NK-92 (cell line): ENCODE data around the gene RHBDD3.

Experiments
- DNase-seq: peaks from one replicate; lab custom pipeline; 2025; ENCODE audit not compliant: unreplicated experiment; lab: John Stamatoyannopoulos, UW

Gene RHBDD3

DNA sequence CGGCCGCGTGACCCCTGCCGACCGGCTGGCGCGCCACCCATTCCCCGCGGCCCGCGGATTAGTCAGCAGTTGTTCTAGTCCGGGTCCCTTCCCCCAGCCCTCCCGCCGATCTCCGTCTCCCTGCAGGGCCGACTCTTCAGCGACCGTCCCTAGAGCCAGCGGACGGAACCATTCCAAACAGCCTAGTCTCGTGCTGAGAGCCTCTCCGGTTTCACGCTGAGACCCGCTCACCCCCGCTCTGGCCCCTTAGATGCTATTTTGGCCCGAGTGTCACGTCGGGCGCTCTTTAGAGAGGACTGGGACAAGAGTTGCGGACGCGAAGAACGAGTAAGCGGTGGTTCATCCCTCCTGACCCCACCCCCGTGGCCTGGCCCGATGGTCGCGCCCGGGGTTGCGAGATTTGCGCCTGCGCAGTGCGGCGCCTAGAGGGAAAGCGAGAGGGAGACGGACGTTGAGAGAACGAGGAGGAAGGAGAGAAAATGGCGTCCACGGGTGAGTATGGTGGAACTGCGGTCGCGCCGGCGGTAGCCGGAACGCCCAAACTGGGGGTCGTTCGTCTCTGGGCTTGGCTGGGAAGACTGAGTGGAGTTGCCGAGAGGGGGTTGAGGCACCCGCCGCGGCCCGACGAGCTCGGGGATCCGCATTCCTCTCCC lies at the start of gene RHBDD3, which contains the start of gene EWSR1:
Gene RHBDD3, minus strand, starts transcription at position 124 of the 653 bp plus-strand sequence. CDS start 2,355 bp downstream, outside the sequence.
Gene EWSR1, plus strand, starts transcription at position 411 of the 653 bp plus-strand sequence. Its CDS starts 69 bp downstream, at position 480.
- peak; percentile 55 for DNase-seq

DNA sequence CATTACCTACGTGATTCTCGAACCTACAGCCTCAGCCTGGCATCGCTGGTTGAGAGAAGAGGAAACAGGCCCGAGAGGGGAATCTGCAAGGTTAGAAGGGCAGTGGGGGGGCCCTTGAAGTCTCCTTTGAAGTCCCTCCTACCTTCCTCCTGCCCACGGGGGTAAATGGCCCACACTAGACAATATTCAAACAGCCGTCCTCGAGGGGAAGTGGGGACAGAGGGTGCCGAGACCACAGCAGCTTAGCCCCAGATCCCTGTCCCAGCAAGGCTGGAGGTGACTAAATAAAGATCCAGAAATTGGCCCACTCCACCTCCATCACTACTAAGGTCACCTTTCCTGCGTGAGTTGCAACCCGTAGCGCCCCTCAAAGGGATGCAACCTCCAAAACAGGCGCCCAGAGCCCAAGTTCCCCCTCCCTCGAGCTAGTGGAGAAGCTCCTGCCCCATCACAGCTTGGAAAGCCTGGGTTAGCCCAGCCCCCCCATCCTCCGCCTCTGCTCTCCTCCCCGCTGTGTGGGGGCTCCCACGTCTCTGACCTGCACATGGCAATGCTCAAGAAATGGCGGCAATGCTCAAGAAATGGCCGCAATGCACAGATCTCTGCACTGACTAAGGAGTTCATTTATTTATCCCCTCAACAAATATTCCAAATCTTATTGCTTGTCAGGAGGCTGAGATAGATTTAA lies 48.5 kb upstream of the RHBDD3 start:
- no peak for DNase-seq

DNA sequence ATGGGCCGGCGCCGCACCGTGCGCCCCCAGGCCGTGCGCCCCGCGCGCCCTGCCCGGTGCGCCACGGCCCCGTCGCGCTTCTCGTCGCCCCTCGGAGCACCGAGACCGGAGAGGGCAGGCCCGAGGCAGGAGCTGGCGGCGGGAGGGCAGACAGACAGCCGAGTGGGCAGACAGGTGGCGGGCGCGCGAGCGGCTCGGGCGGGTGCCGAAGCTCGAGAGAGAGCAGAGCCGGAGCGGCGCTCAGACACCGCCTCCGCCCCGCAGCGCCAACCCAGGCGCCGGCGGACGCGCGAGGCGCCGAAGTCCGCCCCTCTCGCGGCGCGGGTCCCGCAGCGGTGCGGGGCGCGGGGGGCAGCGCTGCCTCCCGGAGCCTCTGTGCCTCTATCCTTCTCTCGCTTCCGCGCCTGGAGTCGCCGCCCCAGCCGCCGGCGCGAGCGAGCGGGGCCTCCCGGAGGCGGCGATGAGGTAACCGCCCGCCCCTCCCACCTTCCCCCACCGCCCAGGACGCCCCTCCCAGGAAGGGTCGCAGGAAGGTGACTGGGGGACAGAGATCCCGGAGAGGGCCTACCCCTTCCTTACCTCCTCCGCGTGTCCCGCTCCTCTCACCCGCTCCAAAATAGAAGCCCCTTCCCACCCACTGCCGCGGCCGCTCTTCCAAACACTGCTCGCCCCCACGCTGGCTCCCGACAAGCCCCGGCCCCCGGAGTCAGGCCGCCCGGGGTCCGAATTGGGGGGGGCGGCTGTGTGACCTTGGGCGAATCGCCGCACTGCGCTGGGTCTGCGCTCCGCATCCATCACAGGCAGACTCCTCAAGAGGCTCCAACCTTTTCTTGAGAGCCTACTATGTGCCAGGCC lies 47.7 kb upstream of the RHBDD3 start, which contains the start of gene RASL10A:
Gene RASL10A, minus strand, starts transcription at position 412 of the 855 bp plus-strand sequence. CDS start 451 bp downstream, outside the sequence.
- DNase-seq = no peak

DNA sequence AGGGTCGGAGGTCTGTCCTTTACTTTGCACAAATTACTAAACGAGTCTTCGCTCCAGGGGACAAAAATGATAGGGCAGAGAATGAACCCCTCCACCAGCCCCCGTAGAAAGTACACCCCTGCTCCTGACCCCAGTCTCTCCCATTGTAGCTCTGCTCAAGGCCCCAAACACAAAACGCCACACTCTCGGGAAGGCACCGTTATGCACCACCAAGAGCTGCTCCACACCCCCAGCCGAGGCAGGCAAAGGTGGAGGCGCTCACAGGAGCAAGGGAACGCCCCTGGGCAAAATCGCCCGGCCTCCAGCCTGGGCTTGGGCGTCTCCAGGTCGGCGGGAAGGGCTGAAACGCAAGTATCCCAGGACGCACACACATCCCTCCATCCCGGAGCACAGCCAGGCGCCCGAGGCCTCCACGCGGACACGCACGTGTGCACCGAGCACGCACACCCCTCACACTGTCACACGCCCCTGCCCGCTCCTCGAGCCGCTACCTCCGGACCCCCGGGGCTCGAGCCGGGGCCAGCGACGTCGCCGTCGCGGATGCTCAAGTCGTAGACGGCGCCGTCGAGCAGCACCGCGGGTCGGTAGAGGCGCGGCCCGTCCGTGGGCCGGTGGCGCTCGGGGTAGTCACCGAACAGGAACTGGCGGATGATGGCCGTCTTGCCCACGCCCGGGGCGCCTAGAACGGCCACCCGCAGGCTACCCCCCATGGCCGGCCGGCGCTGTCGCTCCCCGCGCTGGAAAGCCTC lies 46.9 kb upstream of the RHBDD3 start:
- no peak for DNase-seq

DNA sequence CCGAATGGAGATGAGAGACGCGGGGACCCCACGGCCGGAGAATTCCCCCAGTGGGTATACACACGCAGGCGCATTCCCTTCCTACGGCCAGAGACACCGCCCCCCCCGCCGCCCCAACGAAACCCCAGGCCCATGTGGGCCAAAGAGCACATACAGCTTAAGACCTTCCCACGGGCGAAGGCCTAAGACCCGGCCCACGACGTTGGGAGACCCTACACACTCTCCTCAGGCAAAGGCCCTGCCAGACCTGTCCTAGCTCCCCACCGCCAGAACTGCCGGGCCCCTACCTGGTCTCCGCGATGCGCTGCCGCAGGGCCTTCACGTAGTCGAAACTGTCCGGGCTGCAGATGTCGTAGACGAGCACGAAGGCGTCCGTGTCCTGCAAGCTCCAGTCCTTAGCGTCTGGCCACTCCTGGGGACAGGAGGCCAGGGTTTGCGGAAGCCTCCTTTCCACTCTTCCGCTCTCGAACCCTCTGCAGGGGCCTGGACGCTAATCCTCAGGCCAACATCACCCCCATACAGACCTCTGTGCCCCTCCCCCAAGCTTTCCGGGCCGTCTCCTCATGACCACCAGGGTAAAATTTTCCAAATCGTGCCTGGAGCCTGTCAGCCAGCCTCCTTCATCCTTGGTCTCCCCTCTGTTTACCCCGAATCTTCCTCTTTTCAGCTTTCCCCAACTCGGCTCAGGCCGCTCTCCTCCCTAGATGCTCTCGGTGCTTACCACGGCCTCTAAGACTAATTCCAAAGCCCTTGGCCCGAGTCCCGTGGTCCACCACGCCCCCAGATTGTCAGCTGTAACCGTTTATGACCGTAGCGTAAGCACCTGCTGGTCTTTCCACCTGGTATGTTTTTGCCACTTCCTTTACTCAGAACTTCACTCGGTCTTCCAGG lies 46.0 kb upstream of the RHBDD3 start:
- DNase-seq = no peak

DNA sequence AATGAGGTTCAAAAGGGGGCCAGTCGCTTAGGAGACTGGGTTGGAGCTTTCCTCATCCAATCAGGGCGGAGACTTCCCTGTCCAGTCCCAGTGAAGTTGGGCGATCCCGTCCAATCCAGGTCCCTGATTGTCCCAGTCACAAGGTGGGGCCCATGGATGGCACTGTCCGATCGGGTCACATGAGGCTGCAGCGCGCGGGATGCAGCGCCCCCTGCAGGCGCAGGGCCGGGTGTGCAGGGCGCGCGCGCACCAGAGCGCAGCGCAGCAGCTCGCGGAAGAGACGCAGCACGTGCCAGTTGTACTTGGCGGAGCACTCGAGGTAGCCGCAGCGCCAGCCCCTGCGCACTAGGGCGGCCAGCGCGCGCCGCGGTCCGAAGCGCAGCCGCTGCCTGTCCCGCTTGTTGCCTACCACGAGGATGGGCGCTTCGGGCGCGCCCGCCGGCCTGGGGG lies 45.4 kb upstream of the RHBDD3 start:
- no peak for DNase-seq

DNA sequence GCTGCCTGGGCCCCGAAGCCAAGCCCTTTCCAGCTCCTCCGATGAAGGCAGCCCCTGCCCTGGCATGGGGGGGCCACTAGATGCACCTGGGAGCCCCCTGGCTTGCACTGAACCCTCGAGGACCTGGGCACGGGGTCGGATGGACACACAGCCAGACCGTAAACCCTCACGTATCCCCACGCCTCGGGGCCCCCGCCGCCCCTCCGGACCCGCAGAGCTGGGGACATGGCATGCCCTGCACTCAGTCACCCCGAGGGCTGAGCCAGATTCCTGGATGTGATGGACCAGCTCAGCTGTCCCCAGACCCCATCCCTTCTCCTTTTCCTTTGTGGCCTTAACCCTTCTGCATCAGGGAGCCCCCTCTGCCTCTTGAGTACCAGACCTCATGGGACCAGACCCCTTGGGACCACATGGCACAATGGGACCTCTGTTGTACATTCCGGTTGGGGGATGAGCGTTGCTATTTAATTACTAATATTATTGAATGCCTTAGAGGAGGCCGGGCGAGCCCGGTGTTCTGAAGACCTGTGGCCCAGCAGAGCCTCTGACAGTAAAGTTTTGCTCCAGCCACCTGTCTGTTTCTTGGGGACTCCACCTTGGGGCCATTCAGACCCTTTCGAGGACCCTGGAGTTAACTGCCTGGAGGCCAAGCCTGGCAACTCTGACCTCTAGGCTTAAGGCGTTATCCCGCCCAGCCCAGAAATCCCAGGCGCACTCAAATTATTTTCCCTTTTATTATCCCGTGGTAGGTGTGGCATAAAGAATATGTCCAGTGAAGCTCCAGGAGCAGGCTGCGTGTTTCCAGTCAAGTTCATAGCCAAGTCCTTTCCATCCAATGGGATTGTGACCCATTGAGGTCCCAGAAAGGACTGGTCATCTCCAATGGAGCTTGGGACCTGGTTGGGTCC lies 44.7 kb upstream of the RHBDD3 start:
- no peak for DNase-seq

DNA sequence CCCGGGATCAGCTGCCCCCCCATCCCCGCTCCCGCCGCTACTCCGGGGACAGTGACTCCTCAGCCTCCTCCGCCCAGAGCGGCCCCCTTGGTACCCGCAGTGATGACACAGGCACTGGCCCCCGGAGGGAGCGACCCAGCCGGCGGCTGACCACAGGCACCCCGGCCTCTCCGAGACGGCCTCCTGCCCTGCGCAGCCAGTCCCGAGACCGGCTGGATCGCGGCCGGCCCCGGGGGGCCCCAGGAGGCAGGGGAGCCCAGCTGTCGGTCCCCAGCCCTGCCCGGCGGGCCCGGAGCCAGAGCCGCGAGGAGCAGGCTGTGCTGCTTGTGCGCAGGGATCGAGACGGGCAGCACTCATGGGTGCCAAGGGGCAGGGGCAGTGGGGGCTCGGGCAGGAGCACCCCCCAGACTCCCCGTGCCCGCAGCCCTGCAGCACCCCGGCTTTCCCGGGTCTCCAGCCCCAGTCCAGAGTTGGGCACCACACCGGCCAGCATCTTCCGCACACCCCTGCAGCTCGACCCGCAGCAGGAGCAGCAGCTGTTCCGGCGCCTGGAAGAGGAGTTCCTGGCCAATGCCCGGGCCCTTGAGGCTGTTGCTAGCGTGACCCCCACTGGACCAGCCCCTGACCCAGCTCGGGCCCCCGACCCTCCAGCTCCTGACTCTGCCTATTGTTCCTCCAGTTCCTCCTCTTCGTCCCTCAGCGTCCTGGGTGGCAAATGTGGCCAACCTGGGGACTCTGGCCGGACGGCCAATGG lies 43.9 kb upstream of the RHBDD3 start:
- DNase-seq = no peak

DNA sequence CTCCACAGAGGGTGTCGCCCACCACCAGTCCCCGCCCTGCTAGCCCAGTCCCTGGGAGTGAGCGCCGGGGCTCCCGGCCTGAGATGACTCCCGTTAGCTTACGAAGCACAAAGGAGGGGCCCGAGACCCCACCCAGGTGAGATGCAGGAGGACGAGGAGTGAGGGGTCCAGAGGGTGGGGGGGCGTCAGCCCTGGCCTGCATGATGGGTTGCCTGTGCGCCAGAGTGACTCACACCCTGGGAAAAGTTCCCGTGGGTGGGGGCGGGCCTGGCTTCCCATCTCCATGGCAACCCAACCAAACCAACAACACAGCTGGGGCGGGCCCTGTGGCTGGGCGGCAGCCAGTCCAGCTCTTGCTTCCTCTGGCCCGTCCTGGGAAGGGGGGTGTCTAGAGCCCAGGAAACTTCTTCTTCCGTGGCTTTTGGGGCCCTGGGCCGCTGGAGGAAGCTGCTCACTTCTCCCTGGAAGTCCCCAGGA lies 43.1 kb upstream of the RHBDD3 start:
- no peak for DNase-seq

DNA sequence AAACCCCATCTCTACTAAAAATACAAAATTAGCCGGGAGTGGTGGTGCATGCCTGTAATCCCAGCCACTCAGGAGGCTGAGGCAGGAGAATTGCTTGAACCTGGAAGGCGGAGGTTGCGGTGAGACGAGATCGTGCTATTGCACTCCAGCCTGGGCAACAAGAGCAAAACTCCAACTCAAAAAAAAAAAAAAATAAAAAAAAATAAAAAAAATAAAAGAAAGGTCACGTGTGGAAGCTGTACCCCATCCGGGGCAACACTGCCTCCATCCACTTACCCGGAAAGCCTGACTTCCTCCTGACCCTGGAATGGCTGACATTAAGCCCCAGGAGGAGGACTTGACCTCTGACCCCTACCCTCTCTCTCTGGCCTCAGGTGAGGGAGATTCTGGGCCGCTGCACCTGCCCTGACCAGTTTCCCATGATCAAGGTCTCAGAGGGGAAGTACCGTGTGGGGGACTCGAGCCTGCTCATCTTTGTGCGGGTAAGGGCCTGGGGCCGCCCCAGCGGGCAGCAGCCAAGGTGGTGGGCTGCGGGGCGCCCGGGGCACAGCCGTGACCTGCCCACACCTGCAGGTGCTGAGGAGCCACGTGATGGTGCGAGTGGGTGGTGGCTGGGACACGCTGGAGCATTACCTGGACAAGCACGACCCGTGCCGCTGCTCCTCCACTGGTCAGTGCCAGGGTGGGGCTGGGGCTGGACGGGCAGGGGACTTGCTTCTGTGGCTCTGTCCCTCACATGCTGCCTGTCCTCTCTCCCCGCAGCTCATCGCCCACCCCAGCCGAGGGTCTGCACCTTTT lies 42.5 kb upstream of the RHBDD3 start:
- DNase-seq = no peak

DNA sequence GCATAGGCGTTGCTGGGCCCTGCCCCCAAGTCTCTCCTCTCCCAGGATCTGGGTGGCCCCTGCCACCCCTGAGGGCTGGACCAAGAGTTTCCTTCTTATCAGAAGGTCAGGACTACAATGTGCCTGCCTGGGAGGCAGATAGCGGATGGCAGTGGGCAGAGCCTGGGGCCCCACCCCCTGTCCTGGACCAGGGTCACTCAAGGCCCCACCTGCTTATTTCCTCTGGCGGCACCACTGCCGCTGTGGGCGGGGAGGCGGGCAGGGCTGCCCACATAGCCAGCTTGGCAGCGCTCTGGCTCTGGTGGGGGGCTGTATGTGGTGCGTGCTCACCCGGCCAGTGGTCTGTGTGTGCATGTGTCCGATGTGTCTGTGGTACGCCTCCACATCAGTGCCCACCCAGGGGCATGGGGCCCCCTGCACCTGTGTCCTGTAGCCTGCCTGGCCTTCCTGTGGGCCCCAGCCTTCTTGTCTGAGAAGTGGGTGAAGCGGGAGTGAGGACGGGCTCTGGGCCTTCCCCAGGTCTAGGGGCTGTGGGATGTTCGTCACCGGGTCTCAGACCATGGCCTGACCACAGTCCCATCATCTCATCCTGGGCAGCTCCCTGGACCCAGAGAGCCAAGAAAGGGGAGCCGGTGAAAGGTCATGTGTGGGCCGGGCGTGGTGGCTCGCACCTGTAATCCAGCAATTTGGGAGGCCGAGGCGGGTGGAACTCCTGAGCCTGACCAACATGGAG lies 41.7 kb upstream of the RHBDD3 start:
- no peak for DNase-seq

DNA sequence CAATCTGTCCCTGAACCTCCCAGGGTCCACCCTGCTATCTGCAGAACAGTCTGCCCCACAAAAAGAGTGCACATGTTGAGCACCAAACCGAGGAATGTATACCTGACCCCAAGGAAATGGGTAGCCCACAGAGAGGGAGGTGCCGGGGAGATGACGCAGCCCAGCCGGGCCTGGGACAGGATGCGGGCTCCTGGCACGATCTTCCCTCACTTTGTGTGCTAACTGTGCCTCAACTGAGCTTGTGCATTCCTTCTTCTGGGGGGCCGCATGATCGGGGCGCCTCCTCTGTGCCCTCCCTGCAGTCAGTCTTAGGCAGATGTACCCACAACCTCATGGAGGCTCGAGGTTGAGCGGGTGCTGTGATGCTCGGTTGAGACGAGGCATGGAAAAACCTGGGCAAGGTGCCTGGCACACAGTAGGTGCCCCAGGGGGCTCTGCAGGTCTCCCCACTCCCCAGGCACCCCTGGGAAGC lies 41.0 kb upstream of the RHBDD3 start:
- DNase-seq = no peak

DNA sequence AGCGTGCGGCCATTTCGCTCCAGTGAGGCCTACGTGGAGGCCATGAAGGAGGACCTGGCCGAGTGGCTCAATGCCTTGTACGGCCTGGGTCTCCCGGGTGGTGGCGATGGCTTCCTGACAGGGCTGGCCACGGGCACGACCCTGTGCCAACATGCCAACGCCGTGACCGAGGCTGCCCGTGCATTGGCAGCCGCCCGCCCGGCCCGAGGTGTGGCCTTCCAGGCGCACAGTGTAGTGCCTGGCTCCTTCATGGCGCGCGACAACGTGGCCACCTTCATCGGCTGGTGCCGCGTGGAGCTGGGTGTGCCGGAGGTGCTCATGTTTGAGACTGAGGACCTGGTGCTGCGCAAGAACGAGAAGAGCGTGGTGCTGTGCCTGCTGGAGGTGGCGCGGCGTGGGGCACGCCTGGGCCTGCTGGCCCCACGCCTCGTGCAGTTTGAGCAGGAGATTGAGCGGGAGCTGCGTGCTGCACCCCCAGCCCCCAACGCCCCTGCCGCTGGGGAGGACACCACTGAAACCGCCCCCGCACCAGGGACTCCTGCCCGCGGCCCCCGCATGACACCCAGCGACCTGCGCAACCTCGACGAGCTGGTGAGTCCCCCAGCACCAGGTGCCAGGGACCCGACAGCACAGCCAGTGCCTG lies 40.5 kb upstream of the RHBDD3 start:
- no peak for DNase-seq

DNA sequence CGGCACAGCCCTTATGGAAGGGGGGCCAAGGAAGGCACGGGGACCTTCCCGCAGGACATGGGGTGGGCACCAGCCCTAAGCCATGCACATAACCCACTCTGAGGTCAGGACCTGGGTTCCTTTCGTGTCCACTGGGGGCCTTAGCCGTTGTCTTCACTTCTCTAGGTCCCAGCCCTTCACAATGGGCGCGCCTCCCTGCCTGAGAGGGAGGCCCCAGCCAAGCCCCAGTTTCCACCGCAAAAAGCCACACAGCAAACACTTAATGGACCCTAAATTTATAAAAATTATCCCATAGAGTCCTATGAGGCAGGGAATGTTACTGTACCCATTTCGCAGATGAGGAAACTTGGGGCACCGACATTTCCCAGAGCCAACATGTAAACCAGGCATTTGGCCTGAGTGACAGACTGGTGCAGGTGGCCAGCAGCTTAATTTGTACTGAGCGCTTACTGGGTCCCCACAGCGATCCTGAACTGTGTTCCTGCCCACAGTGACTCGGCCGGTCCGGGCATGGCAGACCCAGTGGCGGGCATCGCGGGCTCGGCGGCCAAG lies 39.9 kb upstream of the RHBDD3 start:
- no peak for DNase-seq

DNA sequence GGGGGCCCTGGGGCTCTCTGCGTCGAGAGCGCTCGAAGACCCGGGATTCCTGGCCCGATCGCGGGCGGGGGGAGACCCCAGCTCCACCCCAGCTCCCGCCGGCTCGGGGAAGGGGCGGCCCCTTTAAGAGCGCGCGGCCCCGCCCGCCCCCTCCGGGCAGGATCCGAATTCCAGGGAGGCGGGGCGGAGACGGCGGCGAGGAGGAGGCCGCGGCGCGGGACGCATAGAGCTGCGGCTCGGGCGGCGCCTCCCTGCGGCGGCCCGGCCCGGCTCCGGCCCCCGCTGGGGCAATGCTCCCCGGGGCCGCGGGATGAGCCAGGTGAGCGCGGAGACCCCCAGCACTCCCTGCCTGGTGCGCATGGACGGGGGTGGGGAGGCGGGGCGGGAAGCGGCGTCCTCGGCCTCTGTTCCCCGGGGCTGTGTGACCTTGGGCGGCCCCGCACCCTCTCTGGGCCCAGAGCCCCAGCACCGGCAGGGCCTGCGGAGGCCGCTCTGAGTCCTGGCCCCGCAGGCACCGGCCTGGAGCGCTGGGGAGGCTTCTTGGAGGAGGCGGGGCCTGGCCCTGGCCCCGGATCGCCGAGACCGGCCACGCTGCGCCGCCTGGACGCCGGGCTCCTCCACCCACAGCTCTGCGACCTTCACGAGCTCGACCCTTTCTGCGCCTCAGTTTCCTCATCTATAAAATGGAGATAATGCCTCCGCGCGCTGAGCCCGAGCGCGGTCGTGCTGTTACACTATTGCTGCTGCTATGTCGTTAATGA lies 39.2 kb upstream of the RHBDD3 start:
- DNase-seq = no peak
